Memory B cell (primary cell): ENCODE measurements around the gene ANO4.
"Not testable (repeated sequence)": the region's sequence is repeated elsewhere in the genome, so short reads cannot be mapped to it uniquely, and the experiment has no call there.

Experiments used
- ATAC-seq: fragments of 150-1000 bp; cut with Tn5 transposase; 2 replicates; pipeline ENCODE4 v1.10.0; 2021; ENCODE audit warnings: low read depth, mild to moderate bottlenecking, moderate library complexity
- DNase-seq, 2 donors: peaks; one replicate each; pipeline ENCODE4 v3.0.0; 2022; ENCODE audit warnings: low spot score in 2 of 2
- H3K27ac Mint-ChIP-seq: one replicate; pipeline ENCODE4 v1.8.0; 2022; ENCODE audit warnings: mild to moderate bottlenecking, moderate library complexity, mixed read lengths
- H3K27me3 Mint-ChIP-seq: one replicate; pipeline ENCODE4 v1.8.0; 2022; ENCODE audit warnings: mixed read lengths
- H3K36me3 Mint-ChIP-seq: one replicate; pipeline ENCODE4 v1.8.0; 2022; ENCODE audit warnings: mild to moderate bottlenecking, mixed read lengths
- H3K4me1 Mint-ChIP-seq: one replicate; pipeline ENCODE4 v1.8.0; 2022; ENCODE audit warnings: mixed read lengths
- H3K4me3 Mint-ChIP-seq: one replicate; pipeline ENCODE4 v1.8.0; 2022; ENCODE audit warnings: mild to moderate bottlenecking, moderate library complexity, mixed read lengths
- H3K9me3 Mint-ChIP-seq: one replicate; pipeline ENCODE4 v1.8.0; 2022; ENCODE audit warnings: mixed read lengths

The ANO4 gene

DNA sequence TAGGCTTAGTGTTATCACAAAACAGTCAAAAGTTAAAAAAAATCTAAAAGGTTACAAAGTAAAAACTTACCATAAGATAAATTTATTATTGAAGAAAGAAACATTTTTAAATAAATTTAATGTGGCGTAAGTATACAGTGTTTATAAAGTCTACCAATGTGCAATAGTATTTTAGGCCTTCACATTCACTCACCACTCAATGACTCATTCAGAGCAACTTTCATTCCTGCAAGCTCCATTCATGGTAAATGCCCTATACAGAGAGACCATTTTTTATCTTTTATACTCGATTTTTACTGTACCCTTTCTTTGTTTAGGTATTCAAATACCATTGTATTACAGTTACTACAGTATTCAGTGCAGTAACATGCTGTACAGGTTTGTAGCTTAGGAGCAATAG, 124.5 kb downstream of the ANO4 start:
- no peak overlapping the region for H3K4me3 Mint-ChIP-seq
- no peak overlapping the region for H3K27ac Mint-ChIP-seq
- no peak for DNase-seq
- no peaks in the 10 kb centered on the region for H3K4me1 Mint-ChIP-seq
- ATAC-seq = no peak
- H3K36me3 Mint-ChIP-seq = no peaks in the 10 kb centered on the region
- H3K27me3 Mint-ChIP-seq = peaks cover 1% of the 10 kb centered on the region
- H3K9me3 Mint-ChIP-seq = peaks cover 3% of the 10 kb centered on the region

DNA sequence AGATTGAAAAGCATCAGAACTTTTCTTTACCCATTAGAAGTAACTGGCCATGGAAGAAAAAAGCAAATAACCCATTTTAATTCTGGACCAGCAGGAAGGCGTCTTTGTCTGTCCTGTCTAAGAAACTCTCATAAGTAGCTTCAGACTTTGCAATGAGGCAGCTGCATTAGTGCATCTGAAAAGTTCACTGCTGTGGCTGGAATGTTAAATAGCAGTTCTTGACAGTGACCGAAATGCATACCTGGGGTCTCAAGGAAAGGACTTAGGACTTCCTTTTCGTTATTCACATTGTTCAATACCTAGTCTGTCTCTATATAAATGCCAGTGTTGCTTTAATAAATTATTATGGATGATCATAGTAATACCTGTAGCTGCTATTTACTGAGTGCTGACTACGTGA, 125.9 kb downstream of the ANO4 start:
- H3K27ac Mint-ChIP-seq = no peak overlapping the region
- no peaks in the 10 kb centered on the region for H3K36me3 Mint-ChIP-seq
- H3K27me3 Mint-ChIP-seq = peaks cover 1% of the 10 kb centered on the region

GRCh38 chr12:100926669-100927248, 132.2 kb downstream of the ANO4 start:
- Mint-ChIP-seq H3K4me1 (no peaks in the 10 kb centered on the region), H3K4me3 (no peak overlapping the region), H3K27ac (no peak overlapping the region), H3K9me3 (peaks cover 5% of the 10 kb centered on the region), H3K36me3 (no peaks in the 10 kb centered on the region), H3K27me3 (peaks cover 1% of the 10 kb centered on the region)
- no peak for DNase-seq
- no peak for ATAC-seq

More for the DNA sequence above, 125.9 kb downstream of the ANO4 start:
- DNase-seq = no peak
- Mint-ChIP-seq H3K4me3 (no peak overlapping the region), H3K9me3 (peaks cover 3% of the 10 kb centered on the region), H3K4me1 (no peaks in the 10 kb centered on the region)
- ATAC-seq = no peak

GRCh38 chr12:100927826-100928225, 133.2 kb downstream of the ANO4 start:
- Mint-ChIP-seq H3K36me3 (no peaks in the 10 kb centered on the region), H3K4me1 (no peaks in the 10 kb centered on the region), H3K9me3 (peaks cover 5% of the 10 kb centered on the region), H3K27me3 (peaks cover 1% of the 10 kb centered on the region), H3K27ac (no peak overlapping the region), H3K4me3 (no peak overlapping the region)
- DNase-seq = no peak
- ATAC-seq = no peak

- no peaks in the 10 kb centered on the region for H3K36me3 Mint-ChIP-seq
- no peak overlapping the region for H3K27ac Mint-ChIP-seq
- H3K27me3 Mint-ChIP-seq = no peaks in the 10 kb centered on the region
- no peak overlapping the region for H3K4me3 Mint-ChIP-seq
- no peak for DNase-seq
- peaks cover 4% of the 10 kb centered on the region for H3K9me3 Mint-ChIP-seq
- ATAC-seq = no peak
- no peaks in the 10 kb centered on the region for H3K4me1 Mint-ChIP-seq
These were observed 138.0 kb downstream of the ANO4 start for GRCh38 chr12:100932571-100932970.

DNA sequence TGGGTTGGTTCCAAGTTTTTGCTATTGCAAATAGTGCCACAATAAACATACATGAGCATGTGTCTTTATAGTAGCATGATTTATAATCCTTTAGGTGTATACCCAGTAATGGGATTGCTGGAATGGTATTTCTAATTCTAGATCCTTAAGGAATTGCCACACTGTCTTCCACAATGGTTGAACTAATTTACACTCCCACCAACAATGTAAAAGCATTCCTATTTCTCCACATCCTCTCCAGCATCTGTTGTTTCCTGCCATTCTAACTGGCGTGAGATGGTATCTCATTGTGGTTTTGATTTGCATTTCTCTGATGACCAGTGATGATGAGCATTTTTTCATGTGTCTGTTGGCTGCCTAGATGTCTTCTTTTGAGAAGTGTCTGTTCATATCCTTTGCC, 139.0 kb downstream of the ANO4 start:
- not testable (repeated sequence) for H3K27me3 Mint-ChIP-seq, H3K4me1 Mint-ChIP-seq, H3K4me3 Mint-ChIP-seq, H3K27ac Mint-ChIP-seq, ATAC-seq, H3K9me3 Mint-ChIP-seq, DNase-seq, H3K36me3 Mint-ChIP-seq

- DNase-seq (no peak), ATAC-seq (no peak)
- H3K27ac Mint-ChIP-seq = no peak overlapping the region
- H3K4me1 Mint-ChIP-seq = no peaks in the 10 kb centered on the region
- peaks cover 4% of the 10 kb centered on the region for H3K9me3 Mint-ChIP-seq
- no peaks in the 10 kb centered on the region for H3K27me3 Mint-ChIP-seq
- no peaks in the 10 kb centered on the region for H3K36me3 Mint-ChIP-seq
- no peak overlapping the region for H3K4me3 Mint-ChIP-seq
These were observed 141.4 kb downstream of the ANO4 start for GRCh38 chr12:100935929-100936328.

DNA sequence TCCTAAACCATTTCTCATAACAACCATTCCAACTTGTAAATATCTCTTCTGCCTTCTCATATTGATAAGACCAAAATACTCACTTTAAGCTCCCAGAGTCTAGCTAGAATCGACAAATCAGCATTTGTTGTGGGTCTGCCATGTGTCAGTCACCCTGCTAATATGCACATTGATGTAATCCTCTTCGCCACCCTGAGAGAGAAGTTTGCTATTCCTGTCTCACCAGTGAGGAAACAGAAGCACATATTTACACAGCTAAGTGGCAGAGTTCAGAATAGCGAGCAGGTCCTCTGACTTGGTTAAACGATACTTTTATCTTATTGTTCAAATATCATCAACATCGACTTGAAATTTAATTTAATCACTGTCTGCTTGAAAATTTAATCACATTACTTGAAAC, 142.1 kb downstream of the ANO4 start:
- DNase-seq = no peak
- Mint-ChIP-seq H3K9me3 (peaks cover 4% of the 10 kb centered on the region), H3K4me3 (no peak overlapping the region), H3K27me3 (no peaks in the 10 kb centered on the region), H3K4me1 (no peaks in the 10 kb centered on the region), H3K36me3 (no peaks in the 10 kb centered on the region), H3K27ac (no peak overlapping the region)
- ATAC-seq = no peak

DNA sequence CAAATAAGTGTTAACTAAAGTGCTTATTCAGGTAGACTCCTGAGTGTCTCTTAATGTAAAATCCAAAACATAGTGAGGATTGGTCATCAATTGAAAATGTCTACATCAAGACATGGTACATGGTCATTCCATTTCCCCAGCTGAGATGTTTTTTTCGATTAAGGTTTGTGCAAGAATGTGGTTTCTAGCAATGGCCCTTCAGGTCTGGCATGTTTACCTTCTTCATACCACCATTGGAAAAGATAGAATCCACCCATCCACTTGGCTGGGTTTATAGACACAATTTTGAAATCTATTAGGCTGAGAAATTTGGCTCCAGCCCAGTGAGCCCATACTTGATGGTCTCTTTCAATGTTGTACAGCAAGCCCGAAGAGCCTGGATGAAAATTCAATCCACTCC, 145.9 kb downstream of the ANO4 start:
- Mint-ChIP-seq H3K4me1 (no peaks in the 10 kb centered on the region), H3K36me3 (no peaks in the 10 kb centered on the region), H3K27me3 (no peaks in the 10 kb centered on the region), H3K4me3 (no peak overlapping the region), H3K27ac (no peak overlapping the region), H3K9me3 (peaks cover 2% of the 10 kb centered on the region)
- ATAC-seq (no peak), DNase-seq (no peak)

DNA sequence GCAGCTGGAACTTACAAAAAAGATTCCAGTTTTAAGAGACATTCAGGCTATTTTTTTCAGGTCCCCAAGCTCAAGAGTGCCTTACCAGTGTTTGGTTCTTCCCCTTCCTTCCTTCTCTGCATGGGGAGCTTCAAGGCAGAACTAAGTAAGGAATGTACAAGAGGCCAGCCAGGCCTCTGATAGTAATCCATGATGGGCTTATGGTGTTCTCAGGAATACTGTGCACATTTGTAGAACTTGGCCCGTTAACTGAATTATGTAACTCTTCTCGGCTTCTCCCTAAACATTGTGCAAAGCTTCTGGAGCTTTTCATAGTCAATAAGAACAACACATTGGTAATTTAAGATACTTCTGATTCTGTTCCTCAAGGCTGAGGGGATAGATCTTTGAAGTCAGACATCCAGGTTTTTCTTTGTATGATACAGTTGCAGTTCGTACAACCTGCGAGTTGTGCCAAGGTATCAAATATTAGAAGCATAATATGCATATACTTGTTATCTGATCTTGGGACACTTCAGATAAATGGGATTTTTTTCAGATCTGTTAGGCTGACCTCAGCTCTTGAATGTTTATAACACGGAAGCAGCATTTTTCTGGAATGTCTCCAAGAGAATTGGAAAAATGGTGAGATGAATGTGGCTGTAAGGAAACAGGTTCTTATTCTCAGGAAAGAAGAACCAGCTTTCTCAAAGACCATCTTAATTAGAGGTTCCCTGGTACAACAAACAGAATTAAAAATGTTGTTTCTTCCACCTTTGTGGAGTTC, 148.6 kb downstream of the ANO4 start:
- no peak for ATAC-seq
- no peak for DNase-seq
- no peak overlapping the region for H3K27ac Mint-ChIP-seq
- H3K4me3 Mint-ChIP-seq = no peak overlapping the region
- H3K4me1 Mint-ChIP-seq = no peaks in the 10 kb centered on the region
- no peaks in the 10 kb centered on the region for H3K36me3 Mint-ChIP-seq
- no peaks in the 10 kb centered on the region for H3K9me3 Mint-ChIP-seq
- H3K27me3 Mint-ChIP-seq = no peaks in the 10 kb centered on the region

GRCh38 chr12:100951756-100952155, 157.2 kb downstream of the ANO4 start:
- Mint-ChIP-seq H3K9me3 (no peaks in the 10 kb centered on the region), H3K27me3 (no peaks in the 10 kb centered on the region), H3K36me3 (no peaks in the 10 kb centered on the region), H3K4me3 (no peak overlapping the region), H3K4me1 (no peaks in the 10 kb centered on the region), H3K27ac (no peak overlapping the region)
- no peak for ATAC-seq
- no peak for DNase-seq

DNA sequence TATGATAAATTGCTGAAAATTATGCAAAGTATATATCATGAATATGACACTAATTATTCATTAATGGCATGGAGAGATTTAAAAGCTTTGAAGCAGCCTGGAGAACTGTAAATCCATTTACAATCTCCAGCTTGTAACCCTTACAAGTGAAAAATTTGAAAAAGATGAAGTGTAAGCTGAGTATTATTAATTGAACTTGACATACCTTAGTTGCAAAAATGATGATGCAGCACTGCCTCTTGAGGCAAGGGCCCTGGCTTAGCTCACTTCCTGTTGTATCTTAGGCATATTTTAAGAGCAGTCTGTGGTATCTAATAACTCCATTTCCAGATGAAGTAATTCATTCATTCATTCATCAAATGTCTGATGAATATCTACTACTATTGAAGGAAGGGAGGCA, 158.6 kb downstream of the ANO4 start:
- H3K36me3 Mint-ChIP-seq = no peaks in the 10 kb centered on the region
- H3K4me3 Mint-ChIP-seq = no peak overlapping the region
- H3K9me3 Mint-ChIP-seq = no peaks in the 10 kb centered on the region
- no peaks in the 10 kb centered on the region for H3K4me1 Mint-ChIP-seq
- no peak overlapping the region for H3K27ac Mint-ChIP-seq
- no peak for DNase-seq
- peaks cover 2% of the 10 kb centered on the region for H3K27me3 Mint-ChIP-seq
- no peak for ATAC-seq

GRCh38 chr12:100953677-100954076, 159.1 kb downstream of the ANO4 start:
- DNase-seq (no peak), ATAC-seq (no peak)
- H3K4me1 Mint-ChIP-seq = no peaks in the 10 kb centered on the region
- no peak overlapping the region for H3K27ac Mint-ChIP-seq
- H3K27me3 Mint-ChIP-seq = peaks cover 2% of the 10 kb centered on the region
- no peak overlapping the region for H3K4me3 Mint-ChIP-seq
- H3K9me3 Mint-ChIP-seq = no peaks in the 10 kb centered on the region
- no peaks in the 10 kb centered on the region for H3K36me3 Mint-ChIP-seq

GRCh38 chr12:100954118-100954517, 159.5 kb downstream of the ANO4 start:
- Mint-ChIP-seq H3K4me1 (no peaks in the 10 kb centered on the region), H3K27ac (no peak overlapping the region), H3K36me3 (no peaks in the 10 kb centered on the region), H3K9me3 (no peaks in the 10 kb centered on the region), H3K27me3 (peaks cover 2% of the 10 kb centered on the region), H3K4me3 (no peak overlapping the region)
- DNase-seq (no peak), ATAC-seq (no peak)

GRCh38 chr12:100955139-100955538, 160.6 kb downstream of the ANO4 start:
- H3K27ac Mint-ChIP-seq = no peak overlapping the region
- peaks cover 5% of the 10 kb centered on the region for H3K27me3 Mint-ChIP-seq
- peaks cover 1% of the 10 kb centered on the region for H3K9me3 Mint-ChIP-seq
- ATAC-seq = no peak
- no peak for DNase-seq
- H3K36me3 Mint-ChIP-seq = no peaks in the 10 kb centered on the region
- H3K4me3 Mint-ChIP-seq = no peak overlapping the region
- no peaks in the 10 kb centered on the region for H3K4me1 Mint-ChIP-seq
